WTC11 (cell line): Measurements from ENCODE around the gene MECP2. TPM values are rescaled to one million over a fixed set of nuclear protein-coding genes. Genes with fewer than 3 reads are reported as not detected.

Source experiments
- ATAC-seq: fragments of 200-7000 bp; cut with Tn5 transposase; 2 replicates; pipeline ENCODE4 v1.10.0; 2021; ENCODE audit warnings: mild to moderate bottlenecking, moderate library complexity
- CTCF ChIA-PET: fragments of 300-600 bp; sonication (Branson Sonifier 250); formaldehyde crosslinking; loops from one replicate; lab custom pipeline; 2021; ENCODE audit warnings: antibody characterized with exemption; lab: Charles Lee
- POLR2A ChIA-PET: fragments of 350-600 bp; sonication (Branson Sonifier 250); formaldehyde crosslinking; loops from one replicate; lab custom pipeline; 2021; ENCODE audit warnings: antibody characterized with exemption; lab: Charles Lee
- DNase-seq: peaks from one replicate; pipeline ENCODE4 v3.0.0; 2021; ENCODE audit warnings: low spot score
- H3K27ac Mint-ChIP-seq: 2 replicates; pipeline ENCODE4 v1.8.0; 2021; ENCODE audit warnings: mixed read lengths
- H3K27me3 Mint-ChIP-seq: 2 replicates; pipeline ENCODE4 v1.8.0; 2021; ENCODE audit warnings: low read depth, mild to moderate bottlenecking, moderate library complexity, mixed read lengths
- H3K36me3 Mint-ChIP-seq: 2 replicates; pipeline ENCODE4 v1.8.0; 2021; ENCODE audit warnings: mixed read lengths
- H3K4me1 Mint-ChIP-seq: 2 replicates; pipeline ENCODE4 v1.8.0; 2022; ENCODE audit warnings: mixed read lengths
- H3K4me3 Mint-ChIP-seq: 2 replicates; pipeline ENCODE4 v1.8.0; 2021; ENCODE audit warnings: mild to moderate bottlenecking, moderate library complexity, mixed read lengths
- H3K9me3 Mint-ChIP-seq: 2 replicates; pipeline ENCODE4 v1.8.0; 2021; ENCODE audit warnings: mixed read lengths
- ARID4B ChIP-seq: sonication (generic); formaldehyde crosslinking; IDR thresholded peaks from 2 replicates; pipeline ENCODE4 v1.8.0; 2023; ENCODE audit warnings: missing genetic modification reagents, mild to moderate bottlenecking, borderline replicate concordance
- ATF3 ChIP-seq: sonication (generic); formaldehyde crosslinking; conservative IDR thresholded peaks from 2 replicates; pipeline ENCODE4 v1.8.1; 2022; ENCODE audit warnings: mild to moderate bottlenecking, missing genetic modification reagents
- CREB1 ChIP-seq: sonication (generic); formaldehyde crosslinking; IDR thresholded peaks from 2 replicates; pipeline ENCODE4 v1.8.0; 2023; ENCODE audit warnings: mild to moderate bottlenecking, missing genetic modification reagents
- EMX1 ChIP-seq: fragments of 250-450 bp; sonication (Bioruptor Pico); IDR thresholded peaks from 2 replicates; pipeline ENCODE4 v1.8.0; 2021; ENCODE audit warnings: mild to moderate bottlenecking
- ERG ChIP-seq: fragments of 250-450 bp; sonication (Bioruptor Pico); IDR thresholded peaks from 2 replicates; pipeline ENCODE4 v1.8.0; 2021; ENCODE audit warnings: mild to moderate bottlenecking
- FOXJ3 ChIP-seq: sonication (generic); formaldehyde crosslinking; IDR thresholded peaks from 2 replicates; pipeline ENCODE4 v1.9.0; 2021; ENCODE audit warnings: missing genetic modification reagents, mild to moderate bottlenecking, borderline replicate concordance
- GTF2I ChIP-seq: fragments of 250-450 bp; sonication (Bioruptor Pico); conservative IDR thresholded peaks from 2 replicates; pipeline ENCODE4 v1.4.0; 2021; ENCODE audit warnings: mild to moderate bottlenecking
- IRF1 ChIP-seq: sonication (generic); formaldehyde crosslinking; IDR thresholded peaks from 2 replicates; pipeline ENCODE4 v1.8.0; 2023; ENCODE audit warnings: missing genetic modification reagents
- MYBL2 ChIP-seq: sonication (generic); formaldehyde crosslinking; IDR thresholded peaks from 2 replicates; pipeline ENCODE4 v1.8.1; 2023; ENCODE audit warnings: mild to moderate bottlenecking, moderate library complexity, missing genetic modification reagents
- NR3C1 ChIP-seq: sonication (generic); formaldehyde crosslinking; conservative IDR thresholded peaks from 2 replicates; pipeline ENCODE4 v1.8.1; 2023; ENCODE audit warnings: low read depth, mild to moderate bottlenecking, missing genetic modification reagents
- PREB ChIP-seq: sonication (generic); formaldehyde crosslinking; IDR thresholded peaks from 2 replicates; pipeline ENCODE4 v1.8.1; 2022; ENCODE audit warnings: mild to moderate bottlenecking, missing genetic modification reagents, moderate library complexity, borderline replicate concordance
- RORB ChIP-seq: fragments of 250-450 bp; sonication (Bioruptor Pico); IDR thresholded peaks from 2 replicates; pipeline ENCODE4 v1.9.0; 2021; ENCODE audit warnings: mild to moderate bottlenecking
- SMAD4 ChIP-seq: sonication (generic); formaldehyde crosslinking; IDR thresholded peaks from 2 replicates; pipeline ENCODE4 v1.8.0; 2022; ENCODE audit warnings: mild to moderate bottlenecking, missing genetic modification reagents
- SOX15 ChIP-seq: fragments of 250-450 bp; sonication (Bioruptor Pico); IDR thresholded peaks from 2 replicates; pipeline ENCODE4 v1.9.0; 2021; ENCODE audit warnings: mild to moderate bottlenecking
- TEAD1 ChIP-seq: sonication (generic); formaldehyde crosslinking; IDR thresholded peaks from 2 replicates; pipeline ENCODE4 v1.8.0; 2022; ENCODE audit warnings: mild to moderate bottlenecking, missing genetic modification reagents
- TEAD4 ChIP-seq: sonication (generic); formaldehyde crosslinking; IDR thresholded peaks from 2 replicates; pipeline ENCODE4 v1.8.0; 2022; ENCODE audit warnings: mild to moderate bottlenecking, missing genetic modification reagents
- TP53 ChIP-seq: sonication (generic); formaldehyde crosslinking; IDR thresholded peaks from 2 replicates; pipeline ENCODE4 v1.8.1; 2023; ENCODE audit warnings: mild to moderate bottlenecking, missing genetic modification reagents
- USF2 ChIP-seq: sonication (generic); formaldehyde crosslinking; IDR thresholded peaks from 2 replicates; pipeline ENCODE4 v1.8.1; 2023; ENCODE audit warnings: mild to moderate bottlenecking, missing genetic modification reagents, moderate library complexity
- ZBTB21 ChIP-seq: sonication (generic); formaldehyde crosslinking; IDR thresholded peaks from 2 replicates; pipeline ENCODE4 v1.8.1; 2023; ENCODE audit warnings: mild to moderate bottlenecking, missing genetic modification reagents, borderline replicate concordance
- ZNF121 ChIP-seq: sonication (generic); formaldehyde crosslinking; IDR thresholded peaks from 2 replicates; pipeline ENCODE4 v1.8.0; 2023; ENCODE audit warnings: missing genetic modification reagents
- ZNF232 ChIP-seq: sonication (generic); formaldehyde crosslinking; IDR thresholded peaks from 2 replicates; pipeline ENCODE4 v1.8.0; 2022; ENCODE audit warnings: mild to moderate bottlenecking, missing genetic modification reagents
- ZNF263 ChIP-seq: sonication (generic); formaldehyde crosslinking; IDR thresholded peaks from 2 replicates; pipeline ENCODE4 v1.8.1; 2022; ENCODE audit warnings: low read depth, mild to moderate bottlenecking, moderate library complexity, missing genetic modification reagents
- ZNF396 ChIP-seq: fragments of 250-450 bp; sonication (Bioruptor Pico); IDR thresholded peaks from 2 replicates; pipeline ENCODE4 v1.8.0; 2021; ENCODE audit warnings: mild to moderate bottlenecking, moderate library complexity, borderline replicate concordance
- ZNF416 ChIP-seq: fragments of 250-450 bp; sonication (Bioruptor Pico); IDR thresholded peaks from 2 replicates; pipeline ENCODE4 v1.9.0; 2021; ENCODE audit warnings: mild to moderate bottlenecking, inconsistent platforms
- total RNA-seq: library from RNA; stranded (reverse); gene quantifications from 3 replicates; pipeline ENCODE4 v1.2.3, GENCODE V29; 2021

Gene MECP2
- total RNA-seq, 1 experiment from 2014 or later, result 28.7 TPM

GRCh38 chrX:154030715-154031305, 66.7 kb downstream of the MECP2 start:
- CTCF ChIA-PET, result interaction anchor here (0.7 kb wide), 1 partner anchor 17 kb away, joined by 3 read pairs; no protein-coding TSS in a partner anchor
- no peak for TF ChIP-seq ZNF416 (CRISPR knock-in tag)
- TF ChIP-seq SOX15 (CRISPR knock-in tag), result no peak
- no peak for TF ChIP-seq SMAD4 (CRISPR knock-in tag)
- TF ChIP-seq GTF2I, result no peak
- no peak for TF ChIP-seq EMX1 (CRISPR knock-in tag)
- no peak for TF ChIP-seq TP53 (CRISPR knock-in tag)
- TF ChIP-seq MYBL2, result no peak
- no peak for TF ChIP-seq PREB (CRISPR knock-in tag)
- TF ChIP-seq ATF3 (CRISPR knock-in tag), result no peak
- TF ChIP-seq RORB, result no peak
- TF ChIP-seq ARID4B (CRISPR knock-in tag), result no peak
- TF ChIP-seq ZNF121, result no peak
- TF ChIP-seq, all 79 proteins: peak for 0
- H3K4me1 Mint-ChIP-seq, result peaks cover 33% of the 10 kb centered on the region
- no peaks in the 10 kb centered on the region for H3K27me3 Mint-ChIP-seq
- H3K27ac Mint-ChIP-seq, result no peak overlapping the region; the same call in 1 of the 2 replicates
- DNase-seq (no peak), ATAC-seq (no peak)
- no peak overlapping the region for H3K4me3 Mint-ChIP-seq
- H3K36me3 Mint-ChIP-seq, result peaks cover 13% of the 10 kb centered on the region
- POLR2A ChIA-PET, result interaction anchor here (0.7 kb wide), 1 partner anchor 10 kb away, joined by 3 read pairs; no protein-coding TSS in a partner anchor
- H3K9me3 Mint-ChIP-seq, result no peaks in the 10 kb centered on the region

- Mint-ChIP-seq H3K9me3 (no peaks in the 10 kb centered on the region), H3K27ac (0 out of 2 replicates have a peak overlapping the region, but pooled peaks have one; percentile 60), H3K36me3 (peaks cover 13% of the 10 kb centered on the region), H3K27me3 (no peaks in the 10 kb centered on the region), H3K4me3 (no peak overlapping the region), H3K4me1 (peaks cover 35% of the 10 kb centered on the region)
- POLR2A ChIA-PET, result no interaction called here
- CTCF ChIA-PET, result interaction anchor here (0.7 kb wide), 1 partner anchor 16 kb away, joined by 3 read pairs; no protein-coding TSS in a partner anchor
- ATAC-seq, result no peak
- TF ChIP-seq ZNF416 (CRISPR knock-in tag) (no peak), ZNF263 (no peak), FOXJ3 (CRISPR knock-in tag) (no peak), ZNF232 (CRISPR knock-in tag) (no peak), CREB1 (no peak)
- DNase-seq, result no peak
Observed at GRCh38 chrX:154030266-154030665, 67.3 kb downstream of the MECP2 start.

- Mint-ChIP-seq H3K27me3 (no peaks in the 10 kb centered on the region), H3K9me3 (no peaks in the 10 kb centered on the region), H3K36me3 (peaks cover 13% of the 10 kb centered on the region), H3K4me3 (no peak overlapping the region), H3K4me1 (peaks cover 26% of the 10 kb centered on the region), H3K27ac (no peak overlapping the region)
- ChIA-PET POLR2A (no interaction called here), CTCF (no interaction called here)
- ATAC-seq, result peak; percentile 62
- DNase-seq, result peak; percentile 26
- TF ChIP-seq ERG (no peak), TEAD1 (CRISPR knock-in tag) (no peak), NR3C1 (CRISPR knock-in tag) (no peak), USF2 (CRISPR knock-in tag) (no peak), ZNF396 (CRISPR knock-in tag) (no peak), ZBTB21 (CRISPR knock-in tag) (no peak), GTF2I (no peak), IRF1 (CRISPR knock-in tag) (no peak), TEAD4 (CRISPR knock-in tag) (no peak), ZNF263 (no peak)
Observed at GRCh38 chrX:154029439-154029838, 68.1 kb downstream of the MECP2 start.
